Measurements from ENCODE around the gene IGDCC3. TPM values are rescaled to one million over a fixed set of nuclear protein-coding genes. Genes with fewer than 3 reads are reported as not detected.

The IGDCC3 gene
- total and polyA plus RNA-seq, 2 donors (not counting 1 experiment from before 2014, with no cell fraction given), result not detected

DNA sequence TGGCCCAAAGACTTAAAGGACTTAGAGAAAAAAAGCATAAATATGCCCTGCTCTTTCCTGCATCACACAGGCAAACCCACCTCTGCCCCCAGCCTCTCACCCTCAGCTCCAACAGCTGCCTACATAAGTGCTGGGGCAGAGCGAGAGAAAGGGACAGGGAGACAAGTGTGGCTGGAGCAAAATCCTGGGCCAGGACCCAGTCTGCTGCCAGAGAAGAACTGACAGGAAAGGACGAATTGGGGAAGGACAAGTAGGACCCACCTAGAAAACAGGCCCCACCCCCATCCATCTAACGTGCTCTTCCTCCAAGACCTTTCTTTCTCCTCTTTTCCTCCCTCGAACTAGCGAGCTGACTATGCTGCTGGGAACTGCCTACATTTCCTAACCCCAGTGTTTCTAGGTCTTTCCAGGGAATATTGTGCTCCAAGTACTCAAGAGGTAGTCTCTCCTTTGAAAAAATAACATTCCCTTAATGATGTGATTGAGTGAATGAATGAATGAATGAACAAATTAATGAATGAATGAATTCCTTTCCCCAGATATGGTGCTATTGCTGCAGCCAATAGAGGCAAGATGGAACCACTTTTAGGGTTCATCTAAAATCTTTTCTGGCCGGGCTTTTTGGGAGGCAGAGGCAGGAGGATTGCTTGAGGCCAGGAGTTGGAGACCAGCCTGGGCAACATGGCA lies 26.5 kb upstream of the IGDCC3 start:
- ChIA-PET CTCF (interaction anchor here (0.8 kb wide), 2 partner anchors 172 to 930 kb away, joined by 3 to 4 read pairs; no protein-coding TSS in a partner anchor), POLR2A (no interaction called here)
- Histone ChIP-seq H3K4me2 (replicated peaks; ENCODE audit: low read depth, low read length, poor library complexity, severe bottlenecking) (no peak overlapping the region), H4K20me1 (ENCODE audit: control insufficient read depth, insufficient read depth, low read length, poor library complexity, severe bottlenecking) (no peaks in the 10 kb centered on the region), H3K9ac (ENCODE audit: low read length) (no peak overlapping the region), H3K4me1 (ENCODE audit: control insufficient read depth in 2 of 2, insufficient read depth in 2 of 2, low read length in 2 of 2) (peaks cover 5 to 6% of the 10 kb centered on the region in 2 donors), H2AFZ (ENCODE audit: insufficient read depth, low read depth, low read length, poor library complexity, severe bottlenecking) (no peak overlapping the region), H3K79me2 (ENCODE audit: control insufficient read depth, insufficient read depth, low read length) (no peaks in the 10 kb centered on the region), H3K27me3 (replicated peaks in 1 of 4; ENCODE audit: control extremely low read depth in 1 of 4, control insufficient read depth in 3 of 4, insufficient read depth in 4 of 4, low read length in 3 of 4) (peaks cover 0 to 12% (median 3%) of the 10 kb centered on the region in 4 experiments), H3K27ac (ENCODE audit: low read length in 2 of 2) (no peak overlapping the region), H3K9me3 (ENCODE audit: control extremely low read depth in 1 of 3, control insufficient read depth in 2 of 3, insufficient read depth in 1 of 3, low read length in 2 of 3) (no peaks in the 10 kb centered on the region), H3K4me3 (ENCODE audit: control extremely low read depth in 1 of 5, extremely low read depth in 1 of 5, insufficient read depth in 1 of 5, low read depth in 2 of 5, low read length in 4 of 5) (no peak overlapping the region), H3K36me3 (replicated peaks in 1 of 2; ENCODE audit: control extremely low read depth in 1 of 2, control insufficient read depth in 1 of 2, extremely low read depth in 1 of 2, insufficient read depth in 2 of 2, low read length in 1 of 2) (no peaks in the 10 kb centered on the region)
- DNase-seq, result no peak
- 89% methylated on average over 4 of the region's 6 CpGs for WGBS (ENCODE audit: insufficient coverage)
- no peak for ATAC-seq (ENCODE audit: low read depth)
- intact Hi-C loops (cut with micrococcal nuclease), result no loop called here
- H3K4me3 Mint-ChIP-seq, result no peak overlapping the region
- no peak overlapping the region for H3K27ac Mint-ChIP-seq
- H3K9me3 Mint-ChIP-seq (ENCODE audit: insufficient read depth), result no peaks in the 10 kb centered on the region
- TF ChIP-seq EZH2 (IDR thresholded peaks at IDR 0.05; ENCODE audit: borderline replicate concordance, insufficient read depth, low read depth, low read length, poor library complexity, severe bottlenecking), result no peak
- no peak for TF ChIP-seq CTCF (IDR thresholded peaks at IDR 0.05)
- H3K4me1 Mint-ChIP-seq, result peaks cover 6% of the 10 kb centered on the region
- peaks cover 24% of the 10 kb centered on the region for H3K27me3 Mint-ChIP-seq

DNA sequence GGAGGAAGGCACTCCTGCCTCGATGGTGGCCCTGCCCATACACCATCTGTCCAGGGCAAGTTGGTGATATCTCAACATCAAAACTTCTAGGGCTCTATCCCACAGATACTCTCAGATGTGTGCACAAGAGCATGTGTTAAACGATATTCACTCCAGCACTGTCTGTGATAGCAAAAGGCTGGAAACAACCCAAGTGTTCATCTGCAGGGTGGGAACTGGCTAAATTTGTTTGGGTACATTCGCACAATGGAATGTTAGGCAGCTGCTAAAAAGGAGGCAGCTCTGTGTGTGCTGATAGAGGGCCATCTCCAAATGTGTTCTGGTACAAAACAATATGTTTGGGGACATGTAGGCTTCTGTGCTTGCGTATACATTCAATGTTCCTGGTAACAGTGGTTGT lies 25.2 kb upstream of the IGDCC3 start:
- Mint-ChIP-seq H3K27ac (no peak overlapping the region), H3K4me1 (no peaks in the 10 kb centered on the region), H3K27me3 (peaks cover 29% of the 10 kb centered on the region), H3K9me3 (ENCODE audit: insufficient read depth) (no peaks in the 10 kb centered on the region), H3K4me3 (no peak overlapping the region)
- H3K4me1 ChIP-seq (ENCODE audit: control insufficient read depth in 2 of 2, insufficient read depth in 2 of 2, low read length in 2 of 2), result no peaks in the 10 kb centered on the region
- H3K79me2 ChIP-seq (ENCODE audit: control insufficient read depth, insufficient read depth, low read length), result no peaks in the 10 kb centered on the region
- H4K20me1 ChIP-seq (ENCODE audit: control insufficient read depth, insufficient read depth, low read length, poor library complexity, severe bottlenecking), result no peaks in the 10 kb centered on the region
- intact Hi-C loops (cut with micrococcal nuclease), result no loop called here
- H3K4me2 ChIP-seq (replicated peaks; ENCODE audit: low read depth, low read length, poor library complexity, severe bottlenecking), result no peak overlapping the region
- no peak overlapping the region for H3K9ac ChIP-seq (ENCODE audit: low read length)
- ChIA-PET POLR2A (no interaction called here), CTCF (no interaction called here)
- H3K36me3 ChIP-seq (replicated peaks in 1 of 2; ENCODE audit: control extremely low read depth in 1 of 2, control insufficient read depth in 1 of 2, extremely low read depth in 1 of 2, insufficient read depth in 2 of 2, low read length in 1 of 2), result no peaks in the 10 kb centered on the region
- peaks cover 0 to 7% (median 4%) of the 10 kb centered on the region in 4 experiments for H3K27me3 ChIP-seq (replicated peaks in 1 of 4; ENCODE audit: control extremely low read depth in 1 of 4, control insufficient read depth in 3 of 4, insufficient read depth in 4 of 4, low read length in 3 of 4)
- H2AFZ ChIP-seq (ENCODE audit: insufficient read depth, low read depth, low read length, poor library complexity, severe bottlenecking), result no peak overlapping the region
- no peak for ATAC-seq (ENCODE audit: low read depth)
- TF ChIP-seq EZH2 (IDR thresholded peaks at IDR 0.05; ENCODE audit: borderline replicate concordance, insufficient read depth, low read depth, low read length, poor library complexity, severe bottlenecking) (no peak), CTCF (IDR thresholded peaks at IDR 0.05) (no peak)
- no peak for DNase-seq
- WGBS (ENCODE audit: insufficient coverage), result 90% methylated on average over 2 of the region's 4 CpGs
- H3K27ac ChIP-seq (ENCODE audit: low read length in 2 of 2), result no peak overlapping the region
- no peaks in the 10 kb centered on the region for H3K9me3 ChIP-seq (ENCODE audit: control extremely low read depth in 1 of 3, control insufficient read depth in 2 of 3, insufficient read depth in 1 of 3, low read length in 2 of 3)
- H3K4me3 ChIP-seq (ENCODE audit: control extremely low read depth in 1 of 5, extremely low read depth in 1 of 5, insufficient read depth in 1 of 5, low read depth in 2 of 5, low read length in 4 of 5), result no peak overlapping the region
